GM21367 (cell line): ENCODE measurements around the gene SORCS3.

Source experiments
- ATAC-seq: cut with Tn5 transposase; IDR thresholded peaks from one replicate; pipeline ENCODE4 v1.9.1; 2021; ENCODE audit not compliant: unreplicated experiment

SORCS3 gene

DNA sequence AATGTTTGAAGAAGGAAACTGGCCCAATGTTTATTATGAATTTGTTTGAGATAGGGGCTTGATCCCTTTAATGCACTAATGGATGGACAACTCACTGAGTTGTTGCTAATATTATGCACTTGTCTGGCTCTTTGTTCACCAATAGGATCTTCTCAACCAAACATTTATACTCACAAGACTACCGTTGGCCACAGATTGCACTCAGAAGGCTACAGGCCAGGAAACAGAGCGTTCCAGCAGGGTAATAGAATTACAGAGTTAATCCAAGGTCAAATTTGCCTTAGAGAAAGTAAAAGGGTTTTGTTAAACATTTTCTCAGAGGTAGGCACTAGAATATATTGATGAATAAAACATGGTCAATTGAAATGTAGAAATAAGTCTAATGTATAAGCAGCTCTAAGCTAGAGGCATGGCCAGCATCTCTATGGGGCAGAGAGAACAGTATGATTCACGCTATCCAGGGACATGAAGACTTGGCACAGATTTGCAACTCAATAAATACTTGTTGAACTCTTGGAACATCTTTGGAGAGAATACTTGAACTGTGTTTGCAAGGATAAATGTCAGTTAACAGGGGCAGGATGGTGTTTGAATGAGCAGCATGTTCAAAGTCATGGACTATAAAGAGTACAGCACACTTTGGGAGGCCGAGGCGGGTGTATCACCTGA is 606.9 kb downstream of the SORCS3 start:
- ATAC-seq: no peak

DNA sequence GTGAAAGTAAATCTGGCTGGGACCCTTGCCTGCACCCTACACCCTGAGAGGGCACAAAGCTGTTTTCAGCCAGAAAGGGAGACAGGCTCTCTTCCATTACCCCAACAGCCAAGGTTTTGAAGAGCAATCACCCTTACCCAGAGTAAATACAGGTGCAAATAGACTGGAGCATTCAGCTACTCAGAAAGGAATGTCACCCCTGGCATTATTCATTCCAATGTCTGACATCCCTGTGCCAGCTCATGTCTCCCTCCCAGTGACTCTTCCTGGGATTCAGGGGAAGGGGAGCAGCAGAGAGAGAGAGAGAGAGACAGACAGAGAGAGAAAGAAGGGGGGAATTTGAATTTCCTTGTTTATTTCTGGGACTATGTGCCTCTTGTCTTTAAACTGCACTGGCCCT is 611.8 kb downstream of the SORCS3 start:
- ATAC-seq: no peak

DNA sequence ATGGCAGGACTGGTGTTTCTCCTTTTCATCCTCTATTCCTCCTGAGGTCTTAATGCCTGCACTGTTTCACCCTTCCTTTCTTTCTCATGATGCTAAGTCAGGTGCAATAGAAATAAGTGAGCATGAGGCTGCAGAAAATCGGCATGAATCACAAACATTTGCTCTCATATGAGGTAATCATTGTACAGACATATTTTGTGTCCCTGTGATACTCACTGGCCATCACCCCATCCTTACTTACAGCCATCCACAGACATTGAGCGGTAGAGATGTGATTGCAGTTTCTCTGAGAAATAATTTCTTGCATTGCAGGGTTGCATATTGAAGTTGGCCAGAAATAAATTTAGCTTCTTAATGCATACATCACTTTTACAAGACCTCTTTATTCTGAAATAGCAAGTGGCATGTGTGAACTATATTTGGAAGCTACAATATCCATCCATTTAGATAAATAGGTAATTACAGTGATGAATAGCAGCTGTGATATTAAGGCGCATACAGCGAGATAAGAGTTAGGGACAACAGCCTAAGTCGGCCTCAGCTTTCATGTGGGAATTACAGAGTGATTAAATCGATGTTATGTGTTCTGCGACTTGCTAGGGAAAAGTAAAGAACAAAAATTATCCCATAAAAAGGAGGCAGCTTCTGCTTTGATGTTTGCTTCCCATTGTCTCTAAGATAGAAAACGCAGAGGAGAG is 612.6 kb downstream of the SORCS3 start:
- no peak for ATAC-seq

DNA sequence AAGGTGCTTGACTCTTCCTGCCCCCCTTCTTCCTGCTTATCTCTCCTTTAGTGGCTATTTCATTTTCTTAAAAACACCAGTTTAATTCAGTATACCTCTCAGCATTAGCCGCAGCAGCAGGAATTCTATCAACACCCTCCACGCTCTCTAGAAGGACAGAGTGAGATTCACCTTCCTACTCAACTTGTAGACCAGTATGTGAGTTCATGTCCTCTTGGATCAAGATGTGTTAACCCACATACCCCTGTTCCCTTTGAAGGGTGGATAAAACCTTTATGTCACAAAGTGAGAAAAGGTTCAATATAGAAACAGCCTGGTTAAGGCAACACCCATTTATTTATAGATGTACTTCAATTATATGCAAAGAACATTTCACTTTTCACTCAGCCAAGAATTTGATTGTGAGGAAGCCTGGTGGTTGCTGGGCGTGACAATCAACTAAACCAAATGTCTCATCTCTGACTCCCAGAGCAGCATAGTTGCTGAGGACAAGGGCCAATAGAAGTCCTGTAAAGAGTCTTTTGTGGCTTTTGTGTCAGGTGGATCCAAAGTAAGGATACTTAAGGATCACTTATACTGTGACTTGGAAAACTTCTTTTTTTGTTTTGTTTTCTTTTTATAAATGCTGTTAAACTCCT is 617.1 kb downstream of the SORCS3 start:
- no peak for ATAC-seq

DNA sequence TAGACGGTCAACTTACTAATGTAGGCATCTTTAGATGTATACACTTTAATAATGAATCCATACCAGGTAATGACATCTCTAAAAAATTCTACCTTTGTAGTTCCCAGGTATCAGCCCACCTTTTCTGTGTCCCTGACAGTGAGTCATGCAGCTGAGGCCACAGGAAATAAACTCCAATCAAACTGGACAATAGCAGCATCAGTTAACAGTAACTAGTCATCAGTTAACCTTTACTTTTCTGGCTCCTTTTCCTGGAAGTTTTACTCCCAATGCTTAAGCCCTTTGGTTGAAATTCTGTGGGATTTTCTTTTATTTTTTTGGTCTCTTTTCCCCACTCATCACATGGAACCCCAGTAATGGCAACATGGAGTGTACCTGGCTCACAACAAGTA is 617.6 kb downstream of the SORCS3 start:
- no peak for ATAC-seq

DNA sequence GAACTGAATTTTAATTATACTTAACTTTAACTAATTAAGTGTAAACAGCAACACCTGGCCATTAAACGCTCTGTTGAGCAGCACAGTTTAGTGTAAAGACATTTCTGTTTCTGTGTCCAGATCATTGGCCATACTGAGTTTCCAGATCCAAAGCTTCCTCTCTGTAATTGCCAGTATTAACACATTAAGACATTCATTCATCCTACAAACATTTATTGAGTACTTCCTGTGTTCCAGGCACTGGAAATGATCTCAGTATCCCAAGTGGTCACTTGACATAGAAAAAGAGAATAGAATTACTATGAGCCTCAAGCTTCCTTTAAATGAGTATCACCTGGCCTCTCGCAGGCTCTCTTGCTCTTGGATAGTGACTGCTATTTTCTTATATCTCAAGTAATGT is 618.1 kb downstream of the SORCS3 start:
- no peak for ATAC-seq

DNA sequence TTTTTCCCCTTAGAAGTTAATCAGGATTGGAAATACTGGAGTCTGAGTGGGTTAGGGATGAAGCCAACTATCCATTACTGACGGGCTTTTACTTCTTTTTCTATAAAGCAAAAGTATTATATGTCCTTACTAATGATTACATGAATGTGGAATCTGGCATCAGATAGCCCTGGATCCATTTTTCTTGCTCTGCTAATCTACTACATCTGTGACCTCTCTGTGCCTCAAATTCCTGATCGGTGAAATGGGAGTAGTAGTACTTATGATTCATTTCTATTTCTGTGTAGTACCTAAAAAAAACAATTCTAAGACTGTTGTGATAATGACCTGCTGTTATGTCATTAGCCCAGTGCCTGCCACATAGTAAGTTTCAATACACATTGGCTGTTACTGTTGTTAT is 621.6 kb downstream of the SORCS3 start:
- ATAC-seq: no peak

DNA sequence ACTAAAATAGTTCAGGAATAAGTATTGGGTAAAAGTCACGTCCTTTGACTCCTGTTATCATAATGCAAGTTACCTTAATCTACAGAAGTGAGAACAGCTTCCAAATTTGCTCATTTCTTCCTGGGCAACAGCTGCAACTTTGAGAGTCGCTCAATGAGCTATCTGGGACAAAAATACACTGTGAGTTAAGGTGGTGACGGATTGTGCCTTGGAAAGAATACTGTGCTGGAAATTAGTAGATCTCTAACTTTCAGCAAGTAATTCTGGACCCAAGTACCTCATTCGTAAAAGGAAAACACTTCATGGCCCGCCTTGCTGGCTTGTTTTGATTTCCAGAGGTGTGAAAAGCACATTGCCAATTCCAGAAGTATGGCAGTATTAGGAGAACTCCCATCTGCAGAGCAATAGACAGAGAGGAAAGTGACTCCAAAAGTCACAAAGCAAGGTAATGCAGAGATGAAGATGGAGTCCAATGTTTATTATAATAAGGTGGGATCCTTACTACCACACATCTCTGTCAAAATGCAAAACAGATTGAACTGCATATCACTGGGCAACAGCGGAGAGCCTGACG is 626.0 kb downstream of the SORCS3 start:
- no peak for ATAC-seq

DNA sequence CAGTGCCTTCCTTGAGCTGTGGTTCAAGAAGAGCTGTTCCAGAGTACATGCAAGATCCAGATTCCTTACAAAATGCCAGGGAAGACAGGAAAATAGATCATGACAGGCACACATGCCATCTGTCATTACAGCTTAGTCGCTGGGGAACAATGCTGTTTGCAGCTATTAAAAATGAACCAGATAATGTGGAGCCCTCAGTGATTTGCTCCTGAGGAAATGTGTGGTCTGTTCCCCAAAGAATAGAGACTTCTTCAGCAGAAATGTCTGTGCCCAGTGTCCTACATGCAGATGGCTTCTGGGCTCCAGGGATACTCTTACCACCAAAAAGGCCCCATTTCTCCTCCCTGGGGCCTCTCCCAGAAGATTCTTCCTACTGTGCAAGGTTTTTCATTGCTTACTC is 627.9 kb downstream of the SORCS3 start:
- no peak for ATAC-seq

DNA sequence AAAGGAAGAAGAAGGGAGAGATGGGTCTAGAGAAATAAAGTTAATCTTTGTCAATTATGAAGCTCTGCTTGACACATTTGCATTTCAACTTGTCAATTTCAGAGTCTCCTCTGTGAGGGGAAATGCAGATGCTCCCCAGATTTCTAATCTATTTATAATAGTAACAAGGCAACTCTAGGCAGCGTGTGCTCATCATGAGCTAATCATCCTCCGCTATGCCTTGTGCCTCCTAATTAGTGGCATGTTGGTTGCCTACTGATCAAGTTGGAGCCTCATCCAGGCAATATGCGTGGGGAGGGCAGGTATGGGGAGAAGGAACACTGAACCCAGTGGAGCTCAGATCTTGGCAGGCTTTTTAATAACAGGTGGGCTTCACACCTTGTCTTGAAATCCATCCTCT is 628.6 kb downstream of the SORCS3 start:
- no peak for ATAC-seq

DNA sequence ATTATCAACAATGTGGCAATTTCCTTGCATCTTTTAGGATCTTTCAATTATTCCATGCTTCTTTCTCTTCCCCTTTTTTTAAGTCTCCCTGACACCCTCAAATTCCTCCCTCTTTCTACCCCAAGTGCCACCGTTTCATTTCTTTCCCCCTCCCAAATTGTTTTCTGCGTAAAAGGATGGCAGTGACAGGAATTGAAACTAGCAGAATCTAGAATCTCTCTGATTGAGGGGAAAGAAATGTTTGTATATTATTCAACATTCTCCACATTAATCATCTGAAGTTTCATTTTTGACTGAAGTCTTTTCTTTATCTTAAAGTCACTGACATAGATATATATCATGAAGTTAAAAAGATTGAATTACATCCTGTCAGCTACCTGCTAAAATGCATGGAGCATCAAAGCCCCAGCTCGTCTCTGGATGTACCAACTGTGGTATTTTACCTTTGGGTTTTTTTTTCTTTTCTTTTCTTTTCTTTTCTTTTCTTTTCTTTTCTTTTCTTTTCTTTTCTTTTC is 633.5 kb downstream of the SORCS3 start:
- no peak for ATAC-seq

DNA sequence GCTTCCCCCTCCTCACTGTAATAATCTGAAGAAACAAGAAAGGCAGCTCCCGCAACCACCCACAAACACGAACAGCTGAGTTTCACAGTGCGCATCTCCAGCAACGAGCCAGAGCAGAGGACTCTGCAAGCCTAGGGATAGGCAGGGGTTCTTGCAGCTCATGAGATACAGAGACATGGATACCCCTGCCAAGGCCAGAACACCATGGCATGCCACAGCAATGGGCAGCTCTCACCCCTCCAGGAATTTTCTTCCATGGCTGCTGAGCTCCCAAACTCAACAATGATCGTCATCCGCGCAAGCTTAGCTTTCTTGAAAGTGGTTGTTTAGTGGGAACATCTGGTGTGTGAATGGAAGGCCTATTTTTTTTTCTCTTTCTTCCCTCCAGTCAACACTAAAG is 637.3 kb downstream of the SORCS3 start:
- no peak for ATAC-seq

DNA sequence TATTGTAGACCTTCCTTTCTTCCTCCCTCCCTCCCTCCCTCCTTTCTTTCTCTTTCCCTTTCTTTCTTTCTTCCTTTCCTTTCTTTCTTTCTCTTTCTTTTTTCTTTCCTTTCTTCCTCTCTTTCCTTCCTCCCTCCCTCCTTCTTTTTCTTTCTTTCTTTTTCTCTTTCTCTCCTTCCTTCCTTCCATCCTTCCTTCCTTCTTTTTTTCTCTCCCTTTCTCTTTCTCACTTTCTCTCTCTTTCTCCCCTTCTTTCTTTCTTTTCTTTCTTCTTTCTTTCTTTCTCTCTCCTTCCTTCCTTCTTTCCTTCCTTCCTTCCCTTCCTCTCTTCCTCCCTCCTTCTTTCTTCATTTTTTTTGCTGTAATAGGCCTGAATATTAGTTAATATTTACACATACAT is 638.0 kb downstream of the SORCS3 start:
- ATAC-seq: no peak

DNA sequence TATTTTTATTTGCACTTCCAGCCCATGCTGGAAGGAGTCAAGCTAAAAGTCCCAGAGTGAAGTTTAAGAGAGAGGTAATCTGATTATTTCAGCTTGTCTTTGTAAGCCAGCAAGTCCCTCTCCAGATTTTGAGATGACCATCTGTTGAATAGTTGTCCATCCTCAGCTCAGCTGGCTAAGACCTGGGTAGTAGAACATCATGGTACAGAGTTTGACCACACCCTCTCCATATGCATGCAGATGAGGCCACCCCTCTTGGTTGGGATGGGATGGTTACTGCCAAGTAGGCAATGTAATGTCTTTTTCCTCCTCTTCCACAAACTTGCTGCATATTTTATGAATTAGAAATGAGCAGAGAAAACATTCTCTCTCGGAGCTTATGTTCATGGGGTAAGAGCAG is 639.8 kb downstream of the SORCS3 start:
- no peak for ATAC-seq

DNA sequence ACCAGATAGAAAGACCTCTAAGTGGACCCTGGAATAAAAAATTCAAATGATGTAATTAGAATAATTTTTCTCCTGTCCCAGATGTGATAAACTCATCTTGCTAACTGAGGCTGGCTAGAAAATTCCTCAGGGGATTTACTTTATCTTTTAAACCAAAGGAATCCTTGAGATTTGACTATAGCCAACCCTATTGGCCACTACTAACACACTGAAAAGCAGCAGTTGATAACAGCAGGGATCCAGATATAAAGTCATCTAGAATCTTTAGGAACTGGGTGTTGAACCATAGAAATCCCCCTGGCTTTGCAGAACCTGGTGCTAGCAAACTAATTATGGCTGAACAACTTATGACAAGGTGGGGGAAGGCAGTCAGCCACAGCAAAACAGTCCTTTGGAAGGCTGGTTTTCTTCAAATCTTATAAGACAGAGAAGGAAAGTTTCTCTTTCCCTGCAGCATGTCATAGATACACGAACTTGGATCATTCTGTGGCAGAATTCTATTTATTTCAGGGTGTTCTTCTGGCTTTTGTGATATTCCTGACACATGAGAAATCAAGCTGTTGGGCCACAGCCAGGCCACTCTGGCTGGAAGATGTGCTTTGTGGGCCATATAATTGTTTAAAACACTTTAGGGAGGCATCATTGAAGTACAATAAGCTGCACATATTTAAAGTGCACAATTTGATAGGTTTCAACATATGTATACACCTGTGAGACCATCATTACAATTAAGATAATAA is 643.6 kb downstream of the SORCS3 start:
- ATAC-seq: no peak

DNA sequence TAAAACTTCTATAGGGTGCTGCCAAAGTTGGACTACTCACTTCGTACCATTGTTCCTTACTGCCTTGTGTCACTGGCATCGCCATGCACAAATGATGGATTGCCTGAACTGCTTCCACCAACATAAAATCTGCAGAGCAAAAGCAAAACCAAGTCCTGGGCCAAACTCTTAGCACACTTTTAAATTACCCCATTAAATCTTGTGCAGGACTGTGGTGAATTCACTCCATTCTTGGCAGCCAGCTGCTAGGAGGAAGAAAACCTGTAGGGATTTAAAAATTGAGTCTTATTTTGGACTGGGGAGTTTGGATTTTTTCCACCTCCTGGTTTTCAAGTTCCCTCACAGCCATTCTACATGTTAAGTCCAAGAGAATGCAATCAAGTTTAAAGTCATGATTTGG is 646.9 kb downstream of the SORCS3 start:
- no peak for ATAC-seq

DNA sequence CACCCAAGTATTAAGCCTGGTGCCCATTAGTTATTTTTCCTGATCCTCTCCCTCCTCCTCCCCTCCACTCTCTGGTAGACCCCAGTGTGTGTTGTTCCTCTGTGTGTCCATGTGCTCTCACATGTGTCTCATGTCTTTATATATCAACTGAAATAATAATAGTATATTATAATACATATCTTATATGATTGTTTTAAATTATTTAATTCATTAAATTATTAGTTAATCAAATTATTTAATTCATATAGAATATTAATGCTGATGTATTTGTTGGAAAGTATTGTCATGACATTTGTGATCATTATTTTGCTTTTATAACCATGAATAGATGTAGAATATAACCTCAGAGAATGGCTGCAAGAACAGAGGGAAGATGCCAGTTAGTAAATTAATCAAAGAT is 647.5 kb downstream of the SORCS3 start:
- ATAC-seq: no peak

DNA sequence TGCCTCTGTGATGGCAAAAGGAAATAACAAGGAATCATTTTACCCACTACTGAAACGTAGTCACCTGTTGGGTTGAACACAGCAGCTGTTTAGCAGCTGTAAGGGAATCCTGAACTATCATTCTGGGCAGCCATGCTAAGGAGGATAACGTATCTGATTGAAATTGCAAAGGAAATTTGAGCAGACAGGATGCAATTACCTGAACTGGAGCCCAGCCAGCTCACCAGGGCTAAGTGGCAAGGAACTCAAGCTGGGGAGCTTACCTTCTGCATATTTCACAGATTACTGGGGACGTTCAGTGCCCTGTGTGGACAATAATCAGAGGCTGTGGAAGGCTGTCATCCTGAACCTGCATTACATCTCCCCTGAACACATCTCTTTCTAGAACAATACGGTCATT is 650.5 kb downstream of the SORCS3 start:
- no peak for ATAC-seq

DNA sequence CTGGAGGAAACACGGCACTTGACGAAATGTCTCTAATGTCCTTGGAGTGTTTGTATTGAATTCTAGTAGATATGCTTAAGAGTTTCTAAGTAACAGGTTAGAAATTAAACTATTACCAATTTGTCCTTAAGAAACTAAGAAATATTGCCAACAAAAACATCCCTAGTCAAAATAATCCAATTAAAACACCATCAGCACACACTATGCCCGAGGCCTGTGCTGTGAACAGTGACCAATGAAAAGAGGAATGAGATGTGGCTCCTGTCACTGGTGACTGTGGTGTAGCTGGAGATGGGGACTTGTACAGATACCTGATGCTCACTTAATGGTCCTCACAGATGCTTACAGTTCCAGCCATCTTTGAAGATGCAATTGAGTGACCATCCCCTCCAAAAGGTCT is 651.1 kb downstream of the SORCS3 start:
- no peak for ATAC-seq
